Epithelial cell of esophagus (primary cell): Measurements from ENCODE around the gene ENTPD1.
A peak's percentile ranks its signal among the peaks of the same experiment; 100 is the strongest.

ENCODE experiments used
- DNase-seq: peaks from one replicate; pipeline ENCODE4 v3.0.0; 2010; ENCODE audit warnings: low read depth
- H3K4me3 ChIP-seq: 2 replicates; pipeline ENCODE4 v1.5.1; 2011; ENCODE audit warnings: mild to moderate bottlenecking, low read length, control low read depth
- TF ChIP-seq, protein P1 (sequence below): IDR thresholded peaks from 2 replicates; pipeline ENCODE4 v1.5.1; 2011; ENCODE audit warnings: low read depth, mild to moderate bottlenecking, low read length, control low read depth, inconsistent platforms; ENCODE audit not compliant: insufficient read depth; ENCODE audit errors: missing control alignments

The ENTPD1 gene

DNA sequence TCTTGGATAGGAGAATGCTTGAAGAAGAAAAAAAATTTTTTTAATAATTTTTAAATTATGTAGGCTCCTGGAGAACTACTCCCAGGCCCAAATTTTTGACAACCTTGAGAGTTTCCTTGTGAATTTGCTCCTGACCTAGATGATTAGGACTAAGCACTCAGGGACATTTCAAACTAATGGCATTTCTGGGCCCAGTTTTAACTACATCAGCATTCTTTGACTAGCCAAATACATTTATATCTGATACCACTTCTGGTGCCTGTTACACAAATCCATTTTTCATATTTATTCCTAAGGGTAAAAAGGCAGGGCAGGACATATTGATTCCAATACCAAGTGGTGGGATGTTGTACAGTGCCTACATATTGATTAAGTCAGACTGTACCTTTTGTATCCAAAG is 91.0 kb downstream of the ENTPD1 start:
- DNase-seq: no peak
- no peak overlapping the region for H3K4me3 ChIP-seq
- TF ChIP-seq, protein P1, sequence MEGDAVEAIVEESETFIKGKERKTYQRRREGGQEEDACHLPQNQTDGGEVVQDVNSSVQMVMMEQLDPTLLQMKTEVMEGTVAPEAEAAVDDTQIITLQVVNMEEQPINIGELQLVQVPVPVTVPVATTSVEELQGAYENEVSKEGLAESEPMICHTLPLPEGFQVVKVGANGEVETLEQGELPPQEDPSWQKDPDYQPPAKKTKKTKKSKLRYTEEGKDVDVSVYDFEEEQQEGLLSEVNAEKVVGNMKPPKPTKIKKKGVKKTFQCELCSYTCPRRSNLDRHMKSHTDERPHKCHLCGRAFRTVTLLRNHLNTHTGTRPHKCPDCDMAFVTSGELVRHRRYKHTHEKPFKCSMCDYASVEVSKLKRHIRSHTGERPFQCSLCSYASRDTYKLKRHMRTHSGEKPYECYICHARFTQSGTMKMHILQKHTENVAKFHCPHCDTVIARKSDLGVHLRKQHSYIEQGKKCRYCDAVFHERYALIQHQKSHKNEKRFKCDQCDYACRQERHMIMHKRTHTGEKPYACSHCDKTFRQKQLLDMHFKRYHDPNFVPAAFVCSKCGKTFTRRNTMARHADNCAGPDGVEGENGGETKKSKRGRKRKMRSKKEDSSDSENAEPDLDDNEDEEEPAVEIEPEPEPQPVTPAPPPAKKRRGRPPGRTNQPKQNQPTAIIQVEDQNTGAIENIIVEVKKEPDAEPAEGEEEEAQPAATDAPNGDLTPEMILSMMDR: no peak

GRCh38 chr10:95848841-95849240 is 92.9 kb downstream of the ENTPD1 start:
- H3K4me3 ChIP-seq: no peak overlapping the region
- no peak for DNase-seq
- TF ChIP-seq, protein P1: no peak

DNA sequence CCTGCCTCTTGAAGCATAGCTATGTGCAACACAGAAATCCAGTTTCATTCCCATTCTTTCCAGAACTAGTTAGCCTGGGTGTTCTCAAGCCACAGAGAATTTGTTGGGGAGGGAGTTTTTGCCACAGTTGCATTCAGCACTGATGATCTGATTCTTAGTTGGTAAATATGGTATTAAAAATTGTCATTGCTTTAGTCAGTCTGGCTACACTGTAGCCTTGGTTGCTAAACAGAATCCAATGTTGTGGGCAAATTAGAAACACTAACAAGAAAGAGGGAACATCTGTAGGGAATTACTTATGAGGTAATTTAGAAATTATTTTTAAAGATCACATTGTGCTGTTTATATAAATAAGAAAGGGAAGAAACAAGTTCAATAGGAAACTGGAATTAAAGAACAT is 94.8 kb downstream of the ENTPD1 start:
- no peak overlapping the region for H3K4me3 ChIP-seq
- TF ChIP-seq, protein P1: no peak
- DNase-seq: no peak

DNA sequence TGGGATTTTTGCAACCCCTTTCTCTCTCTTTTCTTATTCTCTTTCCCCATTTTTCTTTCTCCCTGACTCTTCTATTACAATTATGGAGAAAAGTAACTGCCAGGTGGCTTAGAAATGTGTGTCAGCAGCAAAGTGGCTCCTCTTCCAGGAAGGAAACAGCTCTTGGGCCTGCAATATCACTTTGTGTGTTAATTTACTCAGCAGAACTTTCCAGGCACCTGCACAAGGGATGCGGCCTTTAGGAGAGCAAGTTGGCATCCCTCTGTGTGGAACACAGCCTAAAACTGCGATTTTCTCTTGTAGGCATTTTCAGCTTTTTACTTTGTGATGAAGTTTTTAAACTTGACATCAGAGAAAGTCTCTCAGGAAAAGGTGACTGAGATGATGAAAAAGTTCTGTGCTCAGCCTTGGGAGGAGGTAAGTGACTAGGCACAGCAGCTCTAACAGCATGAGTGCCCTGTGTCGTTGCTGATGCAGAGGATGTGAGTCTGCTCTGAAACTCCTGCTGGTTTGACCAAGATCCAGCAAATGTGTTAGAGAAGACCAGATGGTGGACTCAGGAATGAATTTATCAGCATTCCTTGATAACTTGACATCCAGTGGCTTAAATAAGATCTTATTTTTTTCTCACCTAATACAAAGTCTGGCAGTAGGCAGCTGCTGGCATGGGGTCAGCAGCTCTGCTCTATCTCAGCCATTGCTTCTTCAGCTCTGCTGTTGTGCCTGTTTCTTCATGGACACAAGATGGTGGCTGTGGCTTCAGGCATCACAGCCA is 104.4 kb downstream of the ENTPD1 start:
- no peak for DNase-seq
- no peak overlapping the region for H3K4me3 ChIP-seq
- TF ChIP-seq, protein P1: no peak

GRCh38 chr10:95861386-95861785 is 105.4 kb downstream of the ENTPD1 start:
- peak; percentile 8 for DNase-seq
- TF ChIP-seq, protein P1: no peak
- H3K4me3 ChIP-seq: no peak overlapping the region

DNA sequence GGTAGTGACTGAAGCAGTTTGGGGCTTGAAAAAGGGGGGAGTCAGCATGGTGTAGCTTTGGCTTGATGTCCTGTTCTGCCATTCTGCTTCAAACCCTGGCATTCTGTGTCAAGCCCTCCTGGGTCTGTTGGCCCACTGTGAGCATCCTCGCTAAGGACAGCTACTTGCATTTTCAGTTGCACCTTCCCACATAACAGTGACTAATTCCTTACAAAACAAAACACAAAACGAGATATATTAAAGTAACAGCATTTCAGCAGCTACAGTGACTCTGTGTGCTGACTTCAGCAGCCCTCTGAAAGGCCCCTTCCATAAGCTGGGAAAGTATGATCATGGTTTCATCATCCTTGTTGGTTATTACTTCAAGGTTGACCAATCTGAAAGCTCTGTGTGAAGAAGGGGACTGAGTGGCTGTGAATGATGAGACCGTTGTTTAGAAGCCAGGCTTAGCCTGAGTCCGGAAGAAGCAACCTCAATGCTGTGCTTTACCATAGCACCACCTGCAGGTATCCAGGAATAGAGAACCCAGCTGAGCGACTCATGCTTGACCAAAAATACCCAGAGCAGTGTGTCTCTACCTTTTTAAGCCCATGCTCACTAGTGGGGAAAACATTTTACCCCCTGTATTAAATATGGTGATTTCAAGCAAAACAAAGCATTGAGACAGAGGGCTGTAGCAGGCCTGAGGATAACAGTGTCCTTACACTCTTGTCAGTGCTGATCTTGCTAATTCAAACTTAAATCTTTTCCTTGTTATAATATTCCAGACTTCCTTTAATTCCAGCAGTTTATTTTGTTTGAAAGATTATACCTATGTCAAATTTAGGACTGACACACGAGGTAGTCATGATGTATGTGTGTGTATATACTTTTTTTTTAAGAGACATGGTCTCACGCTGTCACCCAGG is 109.2 kb downstream of the ENTPD1 start:
- peak; percentile 67 for DNase-seq
- TF ChIP-seq, protein P1: peak; percentile 78
- no peak overlapping the region for H3K4me3 ChIP-seq
